IMR-90 (cell line): Measurements from ENCODE around the gene ALAS2. TPM values are rescaled to one million over a fixed set of nuclear protein-coding genes. Genes with fewer than 3 reads are reported as not detected.
"Not testable (repeated sequence)": the region's sequence is repeated elsewhere in the genome, so short reads cannot be mapped to it uniquely, and the experiment has no call there.

Experiments
- ATAC-seq: fragments of 200-7000 bp; cut with Tn5 transposase; 2 replicates; pipeline ENCODE4 v1.9.1; 2020; ENCODE audit warnings: low read depth, mild to moderate bottlenecking, moderate library complexity
- BruUV-seq: library from RNA; stranded (reverse); fragments of 400-500 nt; replicated peaks from 2 replicates; lab custom pipeline; 2021; lab: Mats Ljungman, UMichigan
- CTCF ChIA-PET: fragments of 300-600 bp; formaldehyde crosslinking; extraction: SDS; loops from one replicate; lab custom pipeline; 2021; ENCODE audit warnings: antibody characterized with exemption; lab: Yijun Ruan, JAX
- POLR2A ChIA-PET: fragments of 300-600 bp; sonication (Branson Sonifier 250); formaldehyde crosslinking; loops from one replicate; lab custom pipeline; 2022; ENCODE audit warnings: antibody characterized with exemption; ENCODE audit not compliant: unreplicated experiment; lab: Charles Lee
- DNase-seq: peaks from one replicate; pipeline ENCODE4 v3.0.0; 2013
- H2AFZ ChIP-seq: replicated peaks from 2 replicates; pipeline ENCODE3; 2013; ENCODE audit warnings: low read length, mild to moderate bottlenecking; ENCODE audit not compliant: poor library complexity
- H2AK5ac ChIP-seq: 2 replicates; pipeline ENCODE4 v1.6.1; 2013; ENCODE audit warnings: low read depth, low read length, inconsistent platforms
- H2AK9ac ChIP-seq: replicated peaks from 2 replicates; pipeline ENCODE3; 2013; ENCODE audit warnings: mild to moderate bottlenecking, low read depth, low read length, moderate library complexity; ENCODE audit not compliant: poor library complexity
- H2BK120ac ChIP-seq: 2 replicates; pipeline ENCODE4 v1.6.1; 2013; ENCODE audit warnings: low read depth, low read length, inconsistent platforms
- H2BK15ac ChIP-seq: 3 replicates; pipeline ENCODE4 v1.6.1; 2013; ENCODE audit warnings: low read depth, low read length, inconsistent platforms
- H2BK20ac ChIP-seq: 2 replicates; pipeline ENCODE4 v1.6.1; 2013; ENCODE audit warnings: low read depth, mild to moderate bottlenecking, inconsistent platforms, low read length, moderate library complexity
- H2BK5ac ChIP-seq: 2 replicates; pipeline ENCODE4 v1.6.1; 2013; ENCODE audit warnings: mild to moderate bottlenecking, low read depth, low read length, inconsistent platforms; ENCODE audit not compliant: poor library complexity, severe bottlenecking
- H3K14ac ChIP-seq: replicated peaks from 2 replicates; pipeline ENCODE4 v1.6.1; 2013; ENCODE audit warnings: low read depth, low read length, inconsistent platforms
- H3K18ac ChIP-seq: 2 replicates; pipeline ENCODE4 v1.6.1; 2013; ENCODE audit warnings: low read depth, low read length, control low read depth
- H3K23ac ChIP-seq: 2 replicates; pipeline ENCODE4 v1.6.1; 2013; ENCODE audit warnings: low read depth, low read length, inconsistent platforms
- H3K27ac ChIP-seq: 2 replicates; pipeline ENCODE4 v1.5.1; 2013; ENCODE audit warnings: mild to moderate bottlenecking, control low read depth, low read length; ENCODE audit not compliant: insufficient read depth
- H3K27me3 ChIP-seq: 2 replicates; pipeline ENCODE4 v1.6.1; 2013; ENCODE audit warnings: low read length; ENCODE audit not compliant: control insufficient read depth, insufficient read depth
- H3K36me3 ChIP-seq: 2 replicates; pipeline ENCODE4 v1.6.1; 2013; ENCODE audit warnings: low read length, mixed read lengths; ENCODE audit not compliant: control insufficient read depth, insufficient read depth
- H3K4ac ChIP-seq: 2 replicates; pipeline ENCODE4 v1.6.1; 2013; ENCODE audit warnings: low read depth, low read length, inconsistent platforms
- H3K4me1 ChIP-seq: 2 replicates; pipeline ENCODE4 v1.6.1; 2013; ENCODE audit warnings: low read length, mixed read lengths; ENCODE audit not compliant: control insufficient read depth, insufficient read depth
- H3K4me2 ChIP-seq: 2 replicates; pipeline ENCODE4 v1.6.1; 2013; ENCODE audit warnings: low read depth, mild to moderate bottlenecking, control low read depth, low read length, moderate library complexity
- H3K4me3 ChIP-seq: 2 replicates; pipeline ENCODE4 v1.5.1; 2013; ENCODE audit warnings: low read depth, mild to moderate bottlenecking, control low read depth, low read length, moderate library complexity; ENCODE audit not compliant: insufficient read depth
- H3K56ac ChIP-seq: 2 replicates; pipeline ENCODE4 v1.6.1; 2013; ENCODE audit warnings: low read length, inconsistent platforms; ENCODE audit not compliant: insufficient read depth; ENCODE audit errors: extremely low read depth
- H3K79me1 ChIP-seq, 2 experiments: 2 replicates each; pipeline ENCODE4 v1.6.1; 2013; ENCODE audit warnings: low read length in 2 of 2, inconsistent platforms in 1 of 2, low read depth in 1 of 2
- H3K9ac ChIP-seq: 2 replicates; pipeline ENCODE4 v1.6.1; 2013; ENCODE audit warnings: low read depth, low read length, control low read depth
- H3K9me1 ChIP-seq: 2 replicates; pipeline ENCODE4 v1.6.1; 2013; ENCODE audit warnings: low read length, inconsistent platforms; ENCODE audit not compliant: insufficient read depth
- H3K9me3 ChIP-seq: 2 replicates; pipeline ENCODE4 v1.6.1; 2013; ENCODE audit warnings: low read length; ENCODE audit not compliant: control insufficient read depth, insufficient read depth
- H4K20me1 ChIP-seq: 2 replicates; pipeline ENCODE4 v1.6.1; 2013; ENCODE audit warnings: low read length, inconsistent platforms; ENCODE audit not compliant: insufficient read depth
- H4K5ac ChIP-seq: 2 replicates; pipeline ENCODE4 v1.6.1; 2013; ENCODE audit warnings: mild to moderate bottlenecking, low read depth, low read length, control low read depth
- H4K8ac ChIP-seq, 2 experiments: 2 replicates each; pipeline ENCODE4 v1.6.1; 2013; ENCODE audit warnings: low read depth in 2 of 2, low read length in 2 of 2, control low read depth in 1 of 2, inconsistent platforms in 1 of 2
- H4K91ac ChIP-seq: 2 replicates; pipeline ENCODE4 v1.6.1; 2013; ENCODE audit warnings: low read depth, low read length, inconsistent platforms; ENCODE audit not compliant: insufficient read depth
- BHLHE40 ChIP-seq: fragments of 150-350 bp; IDR thresholded peaks from 2 replicates; pipeline ENCODE4 v1.6.1; 2016; ENCODE audit warnings: mild to moderate bottlenecking, low read depth, low read length
- CHD1 ChIP-seq: IDR thresholded peaks from 2 replicates; pipeline ENCODE4 v1.6.1; 2012; ENCODE audit warnings: low read depth, low read length, improper control_type of control experiment
- NFE2L2 ChIP-seq: fragments of 150-350 bp; IDR thresholded peaks from 2 replicates; pipeline ENCODE4 v1.6.1; 2016; ENCODE audit warnings: low read depth, mild to moderate bottlenecking, low read length
- RFX5 ChIP-seq: IDR thresholded peaks from 2 replicates; pipeline ENCODE4 v1.8.0; 2012; ENCODE audit warnings: low read depth, mild to moderate bottlenecking, low read length, moderate library complexity
- WGBS, 2 experiments: methylation state at CpG; one replicate each; pipeline versions ENCODE4 v1.1.5 to v1.1.7; 2013; ENCODE audit warnings: missing lambda C conversion rate in 2 of 2; ENCODE audit not compliant: insufficient read length in 1 of 2; ENCODE audit errors: extremely low coverage in 2 of 2; 5-methylcytosine and 5-hydroxymethylcytosine counted together
- dilution Hi-C: fragments of 300-500 bp; cut with HindIII; formaldehyde crosslinking; loops from one replicate; pipeline ENCODE4 v1.14.3; 2018; ENCODE audit warnings: low sequenced_read_pairs; ENCODE audit not compliant: unreplicated experiment
- in situ Hi-C: fragments of 300-500 bp; cut with MboI; formaldehyde crosslinking; loops from 3 replicates; pipeline ENCODE4 v1.14.3; 2019; ENCODE audit warnings: low sequenced_read_pairs, inconsistent platforms, mixed read lengths
- intact Hi-C: fragments of 100-400 bp; cut with micrococcal nuclease; formaldehyde crosslinking; loops from 2 replicates; pipeline ENCODE4 v1.10.0; 2022
- polyA plus RNA-seq, 3 experiments: library from polyadenylated mRNA; depleted of rRNA; stranded (reverse); fragments of >200 nt; gene quantifications; 2 replicates each; pipeline ENCODE4 v1.2.3, GENCODE V29; 2012; ENCODE audit warnings: low replicate concordance in 1 of 3
- total RNA-seq: library from RNA; depleted of rRNA; stranded (reverse); fragments of >200 nt; gene quantifications from 2 replicates; pipeline ENCODE4 v1.2.3, GENCODE V29; 2012

The ALAS2 gene
- total and polyA plus RNA-seq, 2 of the 4 experiments (the other 2 are of a cell fraction), result not detected

DNA sequence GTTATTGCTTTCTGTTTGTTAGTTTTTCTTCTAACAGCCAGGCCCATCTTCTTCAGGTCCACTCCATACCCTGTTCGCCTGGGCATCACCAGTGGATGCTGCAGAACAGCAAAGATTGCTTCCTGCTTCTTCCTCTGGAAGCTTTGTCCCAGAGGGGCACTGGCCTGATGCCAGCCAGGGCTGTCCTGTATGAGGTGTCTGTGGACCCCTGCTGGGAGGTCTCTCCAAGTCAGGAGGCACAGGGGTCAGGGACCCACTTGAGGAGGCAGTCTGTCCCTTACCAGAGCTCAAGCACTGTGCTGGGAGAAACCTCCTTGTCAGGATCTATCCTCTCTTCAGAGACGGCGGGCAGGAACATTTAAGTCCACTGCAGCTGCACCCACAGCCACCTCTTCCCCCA is 41.5 kb upstream of the ALAS2 start:
- Histone ChIP-seq H3K79me1 (no peaks in the 10 kb centered on the region), H3K4me2 (no peak overlapping the region), H3K56ac (no peak overlapping the region), H3K4ac (no peak overlapping the region), H2AK5ac (no peak overlapping the region), H3K23ac (no peak overlapping the region), H2AK9ac (no peak overlapping the region), H3K4me1 (no peaks in the 10 kb centered on the region), H4K20me1 (no peaks in the 10 kb centered on the region), H4K91ac (no peak overlapping the region), H3K14ac (no peak overlapping the region), H2BK5ac (no peak overlapping the region), H3K36me3 (no peaks in the 10 kb centered on the region), H3K27ac (no peak overlapping the region), H3K4me3 (no peak overlapping the region), H2AFZ (no peak overlapping the region), H3K9ac (no peak overlapping the region), H3K18ac (no peak overlapping the region), H3K27me3 (no peaks in the 10 kb centered on the region; the same call in 1 of the 2 replicates), H4K8ac (no peak overlapping the region), H2BK20ac (no peak overlapping the region), H4K5ac (no peak overlapping the region), H3K9me3 (0 out of 2 replicates have a peak, but pooled peaks cover 3% of the 10 kb centered on the region), H2BK15ac (no peak overlapping the region), H2BK120ac (no peak overlapping the region), H3K9me1 (no peaks in the 10 kb centered on the region)
- no peak for TF ChIP-seq BHLHE40
- TF ChIP-seq RFX5, result no peak
- TF ChIP-seq NFE2L2, result no peak
- no peak for TF ChIP-seq CHD1
- no peak for ATAC-seq
- dilution Hi-C loops, result no loop called here
- DNase-seq, result no peak
- intact Hi-C loops, result no loop called here
- POLR2A ChIA-PET, result no interaction called here
- no TSS peak for BruUV-seq
- WGBS, 2 experiments, result 92% methylated on average over 2 of the region's 3 CpGs; no CpG with 5 or more reads in 1 of the 2 experiments
- CTCF ChIA-PET, result no interaction called here
- in situ Hi-C loops, result no loop called here

DNA sequence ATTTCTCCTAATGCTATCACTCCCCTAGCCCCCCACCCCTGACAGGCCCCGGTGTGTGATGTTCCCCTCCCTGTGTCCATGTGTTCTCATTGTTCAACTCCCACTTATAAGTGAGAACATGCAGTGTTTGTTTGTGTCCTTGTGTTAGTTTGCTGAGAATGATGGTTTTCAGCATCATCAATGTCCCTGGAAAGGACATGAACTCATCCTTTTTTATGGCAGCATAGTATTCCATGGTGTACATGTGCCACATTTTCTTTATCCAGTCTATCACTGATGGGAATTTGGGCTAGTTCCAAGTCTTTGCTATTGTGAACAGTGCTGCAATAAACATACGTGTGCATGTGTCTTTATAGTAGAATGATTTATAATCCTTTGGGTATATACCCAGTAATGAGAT is 36.4 kb upstream of the ALAS2 start:
- H3K9me3 ChIP-seq, H2AK5ac ChIP-seq, H3K9me1 ChIP-seq, H3K27ac ChIP-seq, H3K18ac ChIP-seq, H3K4me3 ChIP-seq, H2BK120ac ChIP-seq, H4K20me1 ChIP-seq, DNase-seq, H3K4me2 ChIP-seq, intact Hi-C loops, H4K91ac ChIP-seq, H3K9ac ChIP-seq, H2BK20ac ChIP-seq, H2BK5ac ChIP-seq, H3K14ac ChIP-seq, H3K56ac ChIP-seq, H3K36me3 ChIP-seq, ATAC-seq, CTCF ChIA-PET, H2AFZ ChIP-seq, H3K4me1 ChIP-seq, H3K4ac ChIP-seq, H3K79me1 ChIP-seq, H4K8ac ChIP-seq, in situ Hi-C loops, H3K27me3 ChIP-seq, dilution Hi-C loops, H3K23ac ChIP-seq, H2AK9ac ChIP-seq, POLR2A ChIA-PET, BruUV-seq, H4K5ac ChIP-seq, H2BK15ac ChIP-seq: not testable (repeated sequence)
- WGBS, 2 experiments, result no CpG with 5 or more reads among the region's 2 CpGs
